Activated CD4-positive, alpha-beta T cell treated with anti-CD3 and anti-CD28 coated beads, Interleukin-2, Interleukin-4, amounts not matched to agents 100 ng/mL and 50 ng/mL, durations not matched to agents 16 hours and 8 hours (primary cell): ENCODE measurements around the gene TIMM10B.
A peak's percentile ranks its signal among the peaks of the same experiment; 100 is the strongest.
"Not testable (repeated sequence)": the region's sequence is repeated elsewhere in the genome, so short reads cannot be mapped to it uniquely, and the experiment has no call there.

Experiments
- DNase-seq: peaks from one replicate; pipeline ENCODE4 v3.0.0-alpha.2; 2020; ENCODE audit warnings: low spot score

TIMM10B gene

DNA sequence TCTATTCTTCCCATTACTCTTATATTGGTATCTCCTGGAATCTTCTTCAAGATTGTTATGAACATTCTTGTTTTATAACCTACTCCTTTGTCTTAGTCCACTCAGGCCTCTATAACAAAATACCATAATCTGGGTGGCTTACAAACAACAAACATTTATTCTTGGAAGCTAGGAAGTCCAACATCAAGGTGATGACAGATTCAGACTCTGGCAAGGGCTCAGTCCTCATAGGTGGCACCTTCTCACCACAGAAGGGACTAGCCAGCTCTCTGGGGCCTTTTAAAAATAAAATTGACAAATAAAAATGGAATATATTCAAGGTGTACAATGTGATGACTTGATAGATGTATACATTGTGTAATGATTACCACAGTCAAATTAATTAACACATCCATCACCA, 35.6 kb downstream of the TIMM10B start:
- no peak for DNase-seq

DNA sequence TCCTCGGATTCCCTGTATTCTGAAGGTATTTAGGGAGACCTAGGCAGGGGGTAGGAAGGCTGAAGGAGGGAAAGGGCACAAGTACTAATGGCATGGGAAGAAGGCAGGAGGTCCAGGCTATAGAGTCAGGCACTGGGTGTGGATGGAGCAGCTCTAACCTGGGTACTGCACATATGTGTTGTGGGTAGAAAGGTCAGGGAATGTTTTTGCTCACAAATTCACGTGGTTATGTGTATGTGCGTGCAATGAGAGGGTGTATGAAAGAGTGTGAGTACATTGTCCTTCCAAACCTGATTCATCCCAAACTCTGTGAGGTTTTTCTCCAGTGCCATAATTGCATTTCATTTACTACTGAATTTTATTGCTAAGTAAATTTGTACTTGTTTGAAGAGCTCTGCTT, 39.0 kb downstream of the TIMM10B start:
- DNase-seq: no peak

DNA sequence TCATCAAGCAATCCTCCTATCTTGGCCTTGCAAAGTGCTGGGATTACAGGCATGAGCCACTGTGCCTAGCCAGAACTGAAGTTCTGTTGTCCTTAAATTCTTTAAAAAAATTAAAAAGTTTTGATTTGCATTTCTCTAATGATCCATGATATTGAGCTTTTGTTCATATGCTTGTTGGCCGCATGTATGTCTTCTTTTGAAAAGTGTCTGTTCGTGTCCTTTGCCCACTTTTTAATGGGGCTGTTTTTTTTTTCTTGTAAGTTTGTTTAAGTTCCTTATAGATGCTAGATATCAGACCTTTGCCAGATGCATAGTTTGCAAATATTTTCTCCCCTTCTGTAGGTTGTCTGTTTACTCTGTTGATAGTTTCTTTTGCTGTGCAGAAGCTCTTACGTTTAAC, 40.6 kb downstream of the TIMM10B start:
- not testable (repeated sequence) for DNase-seq

DNA sequence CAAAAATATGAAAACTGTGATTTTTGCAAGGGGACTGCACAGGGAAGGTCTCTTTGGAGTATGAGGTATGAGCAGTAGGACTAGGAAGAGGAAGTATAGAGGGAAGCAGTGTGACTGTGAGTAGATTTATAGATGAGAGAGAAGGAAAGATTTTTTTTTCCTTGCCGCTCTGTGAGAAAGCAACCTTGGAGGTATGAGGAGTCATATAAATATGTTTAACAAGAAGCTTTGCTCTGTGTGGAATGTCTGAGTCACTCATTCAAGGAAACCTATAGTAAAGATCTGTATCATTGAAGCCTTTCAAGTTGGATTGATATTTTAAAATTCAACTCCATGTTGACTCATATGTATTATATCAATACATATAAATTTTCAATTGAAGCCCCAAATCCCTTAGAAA, 42.0 kb downstream of the TIMM10B start:
- DNase-seq: peak; percentile 9

DNA sequence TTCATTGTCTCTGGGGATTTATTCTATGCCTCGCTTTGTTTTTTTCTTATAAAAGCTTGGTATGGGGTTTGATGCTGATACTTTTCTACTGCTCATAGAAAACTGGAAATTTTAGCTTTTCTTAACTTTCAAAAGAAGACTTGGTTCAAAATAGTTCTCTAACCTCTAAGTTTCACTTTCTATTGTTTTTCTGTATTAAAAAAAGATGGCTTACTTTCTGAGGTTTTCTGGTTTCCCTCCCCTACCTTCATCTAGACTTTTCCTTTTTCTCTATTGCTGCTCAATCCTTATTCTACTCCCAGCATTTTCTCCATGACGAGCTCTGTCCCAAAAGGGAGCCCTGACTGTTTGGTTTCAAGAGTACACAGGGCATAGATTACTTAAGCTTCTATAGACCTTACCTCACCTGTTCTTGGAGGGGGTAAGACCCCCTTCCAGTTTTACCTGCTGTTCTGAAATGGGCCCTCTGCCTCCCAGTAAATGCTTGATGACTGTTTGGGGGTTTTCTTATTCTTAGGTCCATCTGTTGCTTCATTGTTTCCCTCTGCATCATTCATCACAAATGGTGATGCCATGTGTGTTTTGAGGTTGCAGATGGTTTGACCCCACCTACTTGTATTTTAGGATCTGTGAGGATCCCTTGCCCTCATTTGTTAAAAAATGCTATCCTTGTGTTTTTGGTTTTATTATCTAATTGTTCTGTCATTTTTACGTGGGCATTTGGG, 45.3 kb downstream of the TIMM10B start:
- no peak for DNase-seq

- DNase-seq: no peak
Measured at GRCh38 chr11:6529266-6529665, 48.0 kb downstream of the TIMM10B start.

- DNase-seq: no peak
Measured at GRCh38 chr11:6530848-6531247, 49.5 kb downstream of the TIMM10B start.

GRCh38 chr11:6531267-6531752, 50.0 kb downstream of the TIMM10B start:
- DNase-seq: peak; percentile 46
